HPDE6-E6E7 (cell line): ENCODE measurements around the gene CBY2.
"Not testable (repeated sequence)": the region's sequence is repeated elsewhere in the genome, so short reads cannot be mapped to it uniquely, and the experiment has no call there.

Experiments used
- DNase-seq: peaks from one replicate; pipeline ENCODE4 v3.0.0; 2011; ENCODE audit warnings: missing footprints; ENCODE audit errors: extremely low spot score

CBY2 gene

GRCh38 chr13:45747071-45747470 is 45.0 kb downstream of the CBY2 start:
- DNase-seq: no peak

- no peak for DNase-seq
Measured at GRCh38 chr13:45748941-45749759, 47.0 kb downstream of the CBY2 start.

- DNase-seq: no peak
Measured at GRCh38 chr13:45750566-45750965, 48.4 kb downstream of the CBY2 start.

- DNase-seq: no peak
Measured at GRCh38 chr13:45751885-45752284, 49.8 kb downstream of the CBY2 start.

- DNase-seq: no peak
Measured at GRCh38 chr13:45752510-45752909, 50.4 kb downstream of the CBY2 start.

GRCh38 chr13:45756498-45756897 is 54.4 kb downstream of the CBY2 start:
- not testable (repeated sequence) for DNase-seq

- DNase-seq: not testable (repeated sequence)
Measured at GRCh38 chr13:45757589-45757988, 55.5 kb downstream of the CBY2 start.

GRCh38 chr13:45763419-45763818 is 61.3 kb downstream of the CBY2 start:
- DNase-seq: no peak
